GM19395 (cell line): ENCODE measurements around the gene ZNF628.

Experiments used
- ATAC-seq: cut with Tn5 transposase; IDR thresholded peaks from one replicate; pipeline ENCODE4 v1.9.1; 2021; ENCODE audit warnings: mild to moderate bottlenecking, moderate library complexity; ENCODE audit not compliant: unreplicated experiment

The ZNF628 gene

GRCh38 chr19:55483706-55484592, 7.5 kb downstream of the ZNF628 start:
- no peak for ATAC-seq

DNA sequence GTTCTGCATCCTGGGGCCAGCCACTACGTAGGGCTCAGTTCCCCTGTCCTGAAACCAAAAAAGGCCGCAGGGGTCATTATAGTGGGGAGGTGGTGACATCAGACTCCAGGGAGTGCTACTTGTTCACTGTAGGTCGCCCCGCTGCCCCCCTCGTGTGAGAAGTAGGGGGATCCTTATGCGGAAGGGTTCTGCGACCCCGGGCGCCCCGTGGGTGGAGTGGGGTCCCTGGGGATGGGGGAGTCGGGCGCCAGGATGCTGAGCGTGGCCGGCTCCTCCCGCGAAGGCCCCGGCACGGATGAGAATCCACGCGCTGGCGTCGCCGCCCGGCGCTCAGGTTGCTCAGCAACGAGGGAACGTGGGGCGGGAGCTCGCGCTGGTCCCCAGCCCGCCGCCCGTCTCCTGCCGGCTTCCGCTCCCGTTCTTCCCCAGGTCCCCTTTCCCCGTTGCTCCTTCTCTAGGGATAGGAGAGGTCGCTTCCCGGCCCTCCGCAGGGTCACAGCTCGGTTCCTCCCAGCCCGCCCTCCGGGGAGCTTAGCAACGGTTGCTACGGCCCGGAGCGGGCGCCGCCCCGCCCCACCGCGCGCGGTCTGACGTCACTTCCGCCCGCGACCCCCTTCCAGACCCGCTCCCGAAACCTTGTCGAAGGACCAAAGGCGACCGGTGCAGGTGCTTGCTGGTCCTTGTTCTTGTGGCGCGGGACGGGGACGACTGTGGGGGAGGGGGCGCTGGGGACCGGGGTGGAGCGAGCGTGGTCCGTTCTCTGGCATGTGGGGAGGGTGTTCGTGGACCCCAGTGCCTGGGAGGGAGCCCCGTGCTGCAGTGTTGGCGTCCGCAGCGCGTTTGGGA, 8.4 kb downstream of the ZNF628 start, which contains the start of gene NAT14:
TSS of gene NAT14 (plus strand) at position 596 of the 846 bp plus-strand sequence. CDS start 521 bp downstream, outside the sequence.
- peak; percentile 61 for ATAC-seq

- ATAC-seq, result peak; percentile 17
Measured at GRCh38 chr19:55485439-55486011, 9.1 kb downstream of the ZNF628 start.

GRCh38 chr19:55486043-55486970, 9.9 kb downstream of the ZNF628 start:
- ATAC-seq, result no peak

- ATAC-seq, result no peak
Measured at GRCh38 chr19:55486971-55487923, 10.8 kb downstream of the ZNF628 start.

- no peak for ATAC-seq
Measured at GRCh38 chr19:55487924-55488687, 11.7 kb downstream of the ZNF628 start, which contains the start of gene SSC5D. Gene SSC5D, plus strand, starts transcription at chr19:55488436. Its CDS starts 154 bp downstream, at chr19:55488590.

DNA sequence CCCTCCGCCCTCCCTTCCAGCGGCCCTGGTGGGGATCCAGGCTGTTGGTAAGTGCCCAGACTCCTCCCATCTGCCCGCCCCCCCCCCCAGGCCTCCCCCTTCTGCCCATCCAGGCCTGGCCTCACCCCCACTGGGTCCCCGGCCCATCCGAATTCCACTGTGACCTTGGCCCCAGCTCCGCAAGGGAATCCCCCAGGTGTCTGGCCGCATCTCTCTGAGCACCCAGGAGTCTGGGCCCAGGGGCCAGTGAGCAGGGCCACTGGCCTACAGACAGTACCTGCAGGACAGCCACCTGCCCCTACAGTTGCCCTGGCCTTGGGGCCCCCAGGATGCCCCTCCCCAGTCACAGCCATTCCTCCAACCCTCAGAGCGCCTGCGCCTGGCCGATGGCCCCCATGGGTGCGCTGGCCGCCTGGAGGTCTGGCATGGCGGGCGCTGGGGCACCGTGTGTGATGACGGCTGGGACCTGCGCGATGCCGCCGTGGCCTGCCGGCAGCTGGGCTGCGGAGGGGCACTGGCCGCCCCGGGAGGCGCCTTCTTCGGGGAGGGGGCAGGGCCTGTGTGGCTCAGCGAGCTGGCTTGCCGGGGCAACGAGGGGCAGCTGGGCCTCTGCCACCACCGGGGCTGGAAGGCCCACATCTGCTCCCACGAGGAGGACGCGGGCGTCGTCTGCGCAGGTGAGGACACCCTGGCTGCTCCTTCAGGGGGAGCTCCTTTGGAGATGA, 12.7 kb downstream of the ZNF628 start:
- no peak for ATAC-seq

DNA sequence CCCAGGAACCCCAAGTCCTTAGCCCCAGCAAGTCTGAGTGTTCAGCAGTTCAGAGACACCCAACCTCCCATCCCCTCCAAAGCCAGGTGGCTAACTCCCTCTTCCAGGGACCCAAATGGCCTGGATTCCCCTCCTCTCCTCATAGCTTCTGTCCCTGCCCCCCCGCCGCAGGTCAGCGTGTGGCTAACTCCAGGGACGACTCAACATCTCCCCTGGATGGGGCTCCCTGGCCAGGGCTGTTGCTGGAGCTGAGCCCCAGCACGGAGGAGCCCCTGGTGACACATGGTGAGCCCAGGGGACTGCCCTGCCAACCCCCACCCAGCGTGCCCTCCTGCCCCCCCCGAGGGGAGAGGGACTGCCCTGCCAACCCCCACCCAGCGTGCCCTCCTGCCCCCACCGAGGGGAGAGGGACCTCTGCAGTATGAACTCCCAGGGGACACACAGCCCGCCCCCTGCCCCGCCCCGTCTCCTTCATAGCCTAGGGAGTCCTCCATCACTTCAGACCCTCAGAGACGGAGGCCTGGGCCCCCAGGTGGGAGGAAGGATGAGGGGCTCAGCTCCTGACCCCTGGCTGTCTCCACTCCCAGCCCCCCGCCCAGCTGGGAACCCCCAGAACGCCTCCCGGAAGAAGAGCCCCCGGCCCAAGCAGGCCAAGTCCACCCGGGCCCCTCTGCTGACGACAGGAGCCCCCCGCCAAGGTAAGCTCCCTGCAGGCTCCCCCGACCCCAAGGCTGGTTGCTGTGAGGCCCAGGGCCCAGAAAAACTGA, 13.5 kb downstream of the ZNF628 start:
- no peak for ATAC-seq

- no peak for ATAC-seq
Measured at GRCh38 chr19:55490478-55491432, 14.3 kb downstream of the ZNF628 start.

GRCh38 chr19:55491546-55492360, 15.3 kb downstream of the ZNF628 start:
- ATAC-seq, result no peak

DNA sequence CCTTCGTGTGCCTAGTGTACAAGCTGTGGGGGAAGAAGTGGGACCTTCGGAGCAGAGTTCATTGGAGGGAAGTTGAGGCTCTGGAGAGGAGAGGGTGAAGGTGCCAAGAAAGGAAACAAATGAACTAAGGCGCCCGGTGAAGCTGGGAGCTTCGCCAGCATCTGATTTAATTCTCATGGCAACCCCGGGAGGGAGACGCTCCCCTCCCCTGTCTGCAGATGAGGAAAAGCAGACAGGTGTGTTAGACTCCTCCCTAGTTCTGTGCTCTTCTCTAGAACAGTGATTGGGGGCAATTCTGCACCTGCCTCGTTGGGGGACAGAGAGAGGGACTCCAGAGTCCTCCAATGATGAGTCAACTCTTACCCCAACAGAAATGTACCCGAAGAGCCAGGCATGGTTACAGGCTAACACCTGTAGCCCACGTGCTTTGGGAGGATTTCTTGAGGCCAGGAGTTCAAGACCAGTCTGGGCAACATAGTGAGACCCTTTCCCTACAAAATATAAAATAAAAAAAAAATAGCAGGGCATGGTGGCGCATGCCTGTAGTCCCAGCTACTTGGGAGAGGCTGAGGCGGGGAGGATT, 16.0 kb downstream of the ZNF628 start:
- ATAC-seq, result no peak

GRCh38 chr19:55493052-55493644, 16.7 kb downstream of the ZNF628 start:
- no peak for ATAC-seq

GRCh38 chr19:55493645-55494171, 17.3 kb downstream of the ZNF628 start:
- ATAC-seq, result no peak
